HEK293 (cell line): ENCODE results near the gene LRRC72.

Experiments used
- CTCF ChIA-PET: fragments of 350-600 bp; formaldehyde crosslinking; extraction: SDS; loops from one replicate; lab custom pipeline; 2021; ENCODE audit warnings: antibody characterized with exemption; lab: Yijun Ruan, JAX
- POLR2A ChIA-PET: fragments of 300-600 bp; formaldehyde crosslinking; extraction: SDS; loops from one replicate; lab custom pipeline; 2020; ENCODE audit warnings: antibody characterized with exemption, inconsistent platforms; lab: Yijun Ruan, JAX
- H3K27ac ChIP-seq: fragments of 200-500 bp; sonication (Bioruptor generic); 2 replicates; pipeline ENCODE4 v1.5.1; 2014; ENCODE audit warnings: low read depth, low read length, control low read depth, inconsistent platforms; ENCODE audit errors: extremely low read depth
- H3K36me3 ChIP-seq, 2 experiments: fragments of 200-500 bp in 1 of 2; sonication (Bioruptor generic) in 1 of 2; 1 replicate in 1 of 2; 2 replicates in 1 of 2; pipeline ENCODE4 v1.5.1; 2014 to 2017; ENCODE audit warnings: inconsistent platforms in 2 of 2, low read length in 2 of 2; ENCODE audit not compliant: control insufficient read depth in 2 of 2, insufficient read depth in 1 of 2
- H3K4me1 ChIP-seq: fragments of 200-500 bp; sonication (Bioruptor generic); 2 replicates; pipeline ENCODE4 v1.5.1; 2014; ENCODE audit warnings: mild to moderate bottlenecking, low read length, inconsistent platforms; ENCODE audit not compliant: control insufficient read depth, insufficient read depth
- H3K4me3 ChIP-seq: 2 replicates; pipeline ENCODE4 v1.5.1; 2011; ENCODE audit warnings: low read depth, mild to moderate bottlenecking, control low read depth, low read length, moderate library complexity
- H3K9me3 ChIP-seq: fragments of 200-500 bp; sonication (Bioruptor generic); 2 replicates; pipeline ENCODE4 v1.5.1; 2014; ENCODE audit warnings: low read depth, low read length, inconsistent platforms; ENCODE audit not compliant: control insufficient read depth, insufficient read depth
- BCL11A ChIP-seq: fragments of 450-650 bp; formaldehyde crosslinking; IDR thresholded peaks from 2 replicates; pipeline ENCODE4 v1.5.1; 2016; ENCODE audit warnings: low read depth, missing biosample characterization, missing genetic modification characterization
- EGR2 ChIP-seq: fragments of 450-650 bp; formaldehyde crosslinking; IDR thresholded peaks from 2 replicates; pipeline ENCODE4 v1.5.1; 2016; ENCODE audit warnings: low read depth, missing biosample characterization, missing genetic modification characterization
- HOXC10 ChIP-seq: sonication (generic); formaldehyde crosslinking; IDR thresholded peaks from 2 replicates; pipeline ENCODE4 v1.8.1; 2023; ENCODE audit warnings: mild to moderate bottlenecking, missing genetic modification reagents
- PRDM1 ChIP-seq: fragments of 450-650 bp; formaldehyde crosslinking; IDR thresholded peaks from 2 replicates; pipeline ENCODE4; 2016; ENCODE audit warnings: missing biosample characterization, missing genetic modification characterization
- TSHZ1 ChIP-seq: fragments of 450-650 bp; formaldehyde crosslinking; IDR thresholded peaks from 2 replicates; pipeline ENCODE4 v1.5.1; 2016; ENCODE audit warnings: missing biosample characterization, missing genetic modification characterization, borderline replicate concordance
- ZBTB10 ChIP-seq: fragments of 450-650 bp; formaldehyde crosslinking; IDR thresholded peaks from 2 replicates; pipeline ENCODE4 v1.5.1; 2016; ENCODE audit warnings: missing biosample characterization, missing genetic modification characterization
- ZBTB7A ChIP-seq: fragments of 450-650 bp; formaldehyde crosslinking; IDR thresholded peaks from 2 replicates; pipeline ENCODE4 v1.5.1; 2016; ENCODE audit warnings: low read depth, missing biosample characterization, missing genetic modification characterization
- ZNF16 ChIP-seq: fragments of 450-650 bp; formaldehyde crosslinking; IDR thresholded peaks from 2 replicates; pipeline ENCODE4 v1.5.1; 2016; ENCODE audit warnings: low read depth, missing biosample characterization, missing genetic modification characterization
- ZNF184 ChIP-seq: fragments of 450-650 bp; IDR thresholded peaks from 2 replicates; pipeline ENCODE4 v1.5.1; 2018; ENCODE audit warnings: missing biosample characterization, mild to moderate bottlenecking, missing genetic modification characterization
- ZNF221 ChIP-seq: fragments of 450-650 bp; formaldehyde crosslinking; IDR thresholded peaks from 2 replicates; pipeline ENCODE4 v1.5.1; 2017; ENCODE audit warnings: missing biosample characterization, missing genetic modification characterization, borderline replicate concordance
- ZNF23 ChIP-seq: fragments of 450-650 bp; formaldehyde crosslinking; IDR thresholded peaks from 2 replicates; pipeline ENCODE4 v1.5.1; 2016; ENCODE audit warnings: missing biosample characterization, missing genetic modification characterization, borderline replicate concordance
- ZNF324 ChIP-seq: fragments of 450-650 bp; formaldehyde crosslinking; IDR thresholded peaks from 2 replicates; pipeline ENCODE4 v1.5.1; 2016; ENCODE audit warnings: missing biosample characterization, missing genetic modification characterization
- ZNF544 ChIP-seq: fragments of 450-650 bp; formaldehyde crosslinking; IDR thresholded peaks from 2 replicates; pipeline ENCODE4 v1.5.0; 2017; ENCODE audit warnings: missing biosample characterization, missing genetic modification characterization
- ZNF571 ChIP-seq: fragments of 450-650 bp; formaldehyde crosslinking; IDR thresholded peaks from 2 replicates; pipeline ENCODE4 v1.5.0; 2017; ENCODE audit warnings: missing biosample characterization, missing genetic modification characterization
- ZNF621 ChIP-seq: fragments of 450-650 bp; formaldehyde crosslinking; IDR thresholded peaks from 2 replicates; pipeline ENCODE4 v1.5.1; 2017; ENCODE audit warnings: missing biosample characterization, missing genetic modification characterization
- ZNF639 ChIP-seq: fragments of 450-650 bp; formaldehyde crosslinking; IDR thresholded peaks from 2 replicates; pipeline ENCODE4 v1.5.1; 2016; ENCODE audit warnings: missing biosample characterization, missing genetic modification characterization
- ZNF654 ChIP-seq: fragments of 450-650 bp; formaldehyde crosslinking; IDR thresholded peaks from 2 replicates; pipeline ENCODE4 v1.5.1; 2016; ENCODE audit warnings: low read depth, missing biosample characterization, missing genetic modification characterization
- ZNF658 ChIP-seq: fragments of 450-650 bp; formaldehyde crosslinking; IDR thresholded peaks from 2 replicates; pipeline ENCODE4; 2016; ENCODE audit warnings: missing biosample characterization, missing genetic modification characterization
- ZNF677 ChIP-seq: fragments of 450-650 bp; IDR thresholded peaks from 2 replicates; pipeline ENCODE4 v1.5.0; 2018; ENCODE audit warnings: missing biosample characterization, mild to moderate bottlenecking, missing genetic modification characterization, moderate library complexity
- ZNF830 ChIP-seq: fragments of 450-650 bp; IDR thresholded peaks from 2 replicates; pipeline ENCODE4 v1.5.0; 2018; ENCODE audit warnings: missing biosample characterization, missing genetic modification characterization, low read depth, mild to moderate bottlenecking, moderate library complexity
- ZSCAN16 ChIP-seq: fragments of 450-650 bp; formaldehyde crosslinking; IDR thresholded peaks from 2 replicates; pipeline ENCODE4 v1.5.1; 2016; ENCODE audit warnings: missing biosample characterization, missing genetic modification characterization
- TF ChIP-seq, protein P1 (sequence below): fragments of 450-650 bp; formaldehyde crosslinking; IDR thresholded peaks from 2 replicates; pipeline ENCODE4; 2016; ENCODE audit warnings: missing biosample characterization, missing genetic modification characterization
- TF ChIP-seq, protein P2 (sequence below): fragments of 450-650 bp; formaldehyde crosslinking; IDR thresholded peaks from 2 replicates; pipeline ENCODE4 v1.5.1; 2016; ENCODE audit warnings: missing biosample characterization, missing genetic modification characterization

LRRC72 gene

DNA sequence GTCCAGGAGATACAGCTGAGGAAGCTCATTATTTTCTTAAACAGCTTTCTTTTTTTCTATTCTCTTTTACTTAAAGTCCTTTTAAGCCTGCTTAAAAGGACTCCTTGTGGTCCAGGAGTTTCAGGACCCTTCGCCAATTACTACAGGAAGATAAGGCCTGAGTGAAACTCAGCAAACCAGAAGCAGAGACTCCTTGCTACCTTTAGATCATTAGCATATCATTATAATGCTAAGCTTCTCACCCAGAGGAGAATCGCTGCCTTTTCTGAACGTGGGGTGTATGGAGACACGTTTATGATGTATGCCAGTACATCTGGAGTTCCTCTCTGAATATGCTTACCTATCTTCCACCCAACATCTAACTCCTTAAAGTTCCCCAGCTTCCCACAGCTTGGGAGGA is 71.4 kb downstream of the LRRC72 start:
- ChIA-PET CTCF (interaction anchor here (1.5 kb wide), 1 partner anchor 33 kb away, joined by 3 read pairs; no protein-coding TSS in a partner anchor), POLR2A (no interaction called here)
- no peak overlapping the region for H3K27ac ChIP-seq
- peaks cover 7 to 31% of the 10 kb centered on the region in 2 experiments; a peak in 2 of 3 replicates for H3K36me3 ChIP-seq
- no peaks in the 10 kb centered on the region for H3K9me3 ChIP-seq
- H3K4me3 ChIP-seq: no peak overlapping the region
- TF ChIP-seq, protein P1, sequence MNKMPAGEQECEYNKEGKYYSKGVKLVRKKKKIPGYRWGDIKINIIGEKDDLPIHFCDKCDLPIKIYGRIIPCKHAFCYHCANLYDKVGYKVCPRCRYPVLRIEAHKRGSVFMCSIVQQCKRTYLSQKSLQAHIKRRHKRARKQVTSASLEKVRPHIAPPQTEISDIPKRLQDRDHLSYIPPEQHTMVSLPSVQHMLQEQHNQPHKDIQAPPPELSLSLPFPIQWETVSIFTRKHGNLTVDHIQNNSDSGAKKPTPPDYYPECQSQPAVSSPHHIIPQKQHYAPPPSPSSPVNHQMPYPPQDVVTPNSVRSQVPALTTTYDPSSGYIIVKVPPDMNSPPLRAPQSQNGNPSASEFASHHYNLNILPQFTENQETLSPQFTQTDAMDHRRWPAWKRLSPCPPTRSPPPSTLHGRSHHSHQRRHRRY: no peak
- no peak for TF ChIP-seq ZBTB10
- no peak for TF ChIP-seq ZNF23 (tag by site-specific recombination)
- no peak for TF ChIP-seq ZNF544 (tag by site-specific recombination)
- no peak for TF ChIP-seq ZNF621
- TF ChIP-seq, protein P2, sequence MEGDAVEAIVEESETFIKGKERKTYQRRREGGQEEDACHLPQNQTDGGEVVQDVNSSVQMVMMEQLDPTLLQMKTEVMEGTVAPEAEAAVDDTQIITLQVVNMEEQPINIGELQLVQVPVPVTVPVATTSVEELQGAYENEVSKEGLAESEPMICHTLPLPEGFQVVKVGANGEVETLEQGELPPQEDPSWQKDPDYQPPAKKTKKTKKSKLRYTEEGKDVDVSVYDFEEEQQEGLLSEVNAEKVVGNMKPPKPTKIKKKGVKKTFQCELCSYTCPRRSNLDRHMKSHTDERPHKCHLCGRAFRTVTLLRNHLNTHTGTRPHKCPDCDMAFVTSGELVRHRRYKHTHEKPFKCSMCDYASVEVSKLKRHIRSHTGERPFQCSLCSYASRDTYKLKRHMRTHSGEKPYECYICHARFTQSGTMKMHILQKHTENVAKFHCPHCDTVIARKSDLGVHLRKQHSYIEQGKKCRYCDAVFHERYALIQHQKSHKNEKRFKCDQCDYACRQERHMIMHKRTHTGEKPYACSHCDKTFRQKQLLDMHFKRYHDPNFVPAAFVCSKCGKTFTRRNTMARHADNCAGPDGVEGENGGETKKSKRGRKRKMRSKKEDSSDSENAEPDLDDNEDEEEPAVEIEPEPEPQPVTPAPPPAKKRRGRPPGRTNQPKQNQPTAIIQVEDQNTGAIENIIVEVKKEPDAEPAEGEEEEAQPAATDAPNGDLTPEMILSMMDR (tag by site-specific recombination): no peak
- TF ChIP-seq HOXC10 (CRISPR knock-in tag): no peak
- no peak for TF ChIP-seq ZNF654 (tag by site-specific recombination)
- TF ChIP-seq ZNF571 (tag by site-specific recombination): no peak
- TF ChIP-seq EGR2 (tag by site-specific recombination): no peak
- TF ChIP-seq ZNF16 (tag by site-specific recombination): no peak
- TF ChIP-seq ZBTB7A (tag by site-specific recombination): no peak
- no peak for TF ChIP-seq TSHZ1
- no peak for TF ChIP-seq ZSCAN16 (tag by site-specific recombination)
- TF ChIP-seq ZNF658 (tag by site-specific recombination): no peak
- H3K4me1 ChIP-seq: no peaks in the 10 kb centered on the region

- Histone ChIP-seq H3K4me1 (no peaks in the 10 kb centered on the region), H3K9me3 (no peaks in the 10 kb centered on the region), H3K4me3 (no peak overlapping the region), H3K27ac (no peak overlapping the region), H3K36me3 (peaks cover 7 to 48% of the 10 kb centered on the region in 2 experiments; a peak in 2 of 3 replicates)
- POLR2A ChIA-PET: no interaction called here
- CTCF ChIA-PET: interaction anchor here (0.6 to 0.9 kb wide), 3 partner anchors 35 to 714 kb away, joined by 3 to 4 read pairs (median 3); no protein-coding TSS in a partner anchor
- TF ChIP-seq PRDM1 (no peak), ZNF221 (tag by site-specific recombination) (no peak), ZNF544 (tag by site-specific recombination) (no peak), ZNF639 (no peak), ZNF830 (tag by site-specific recombination) (no peak), ZNF184 (tag by site-specific recombination) (no peak), ZNF677 (tag by site-specific recombination) (no peak), BCL11A (tag by site-specific recombination) (no peak), ZNF324 (tag by site-specific recombination) (no peak)
These were observed 73.2 kb downstream of the LRRC72 start for GRCh38 chr7:16599860-16600259.
